NCI-H345 (cell line): ENCODE results near the gene PFN3.
"Not testable (repeated sequence)": the region's sequence is repeated elsewhere in the genome, so short reads cannot be mapped to it uniquely, and the experiment has no call there.

ENCODE experiments used
- DNase-seq: peaks from one replicate; lab custom pipeline; 2025; lab: John Stamatoyannopoulos, UW

Gene PFN3

GRCh38 chr5:177393206-177393765, 7.2 kb downstream of the PFN3 start:
- DNase-seq, result no peak

- peak; percentile 23 for DNase-seq
These were observed 7.7 kb downstream of the PFN3 start for GRCh38 chr5:177392765-177393164.

GRCh38 chr5:177390363-177391300, 9.8 kb downstream of the PFN3 start:
- DNase-seq, result peak; percentile 89

- DNase-seq, result no peak
These were observed 11.0 kb downstream of the PFN3 start for GRCh38 chr5:177389241-177390169.

DNA sequence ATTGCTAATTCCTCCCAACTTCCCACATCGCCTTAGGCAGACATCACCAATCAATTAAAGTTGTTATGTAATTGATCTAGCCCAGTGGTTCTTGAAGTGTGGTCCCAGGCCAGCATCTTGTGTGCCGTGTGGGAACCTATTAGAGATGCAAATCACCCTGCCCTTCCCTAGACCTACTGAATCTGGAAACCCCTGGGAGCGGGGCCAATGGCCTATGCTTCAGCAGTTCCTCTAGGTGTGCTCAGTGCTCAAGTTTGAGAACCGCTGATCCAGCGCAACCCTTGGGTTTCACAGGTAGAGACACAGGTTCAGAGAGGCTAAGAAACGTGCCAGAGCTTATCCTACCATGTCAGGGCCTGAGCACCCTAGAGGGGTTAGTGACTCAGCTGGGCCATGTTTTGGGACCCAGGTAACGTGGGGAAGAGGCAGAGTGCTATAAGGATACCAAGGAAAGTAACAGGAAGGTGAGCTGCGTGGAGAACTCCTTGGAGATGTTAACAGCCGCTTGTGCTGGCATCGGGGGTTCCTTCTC, 11.9 kb downstream of the PFN3 start:
- no peak for DNase-seq

- DNase-seq, result no peak
These were observed 13.1 kb downstream of the PFN3 start for GRCh38 chr5:177387405-177387804.

DNA sequence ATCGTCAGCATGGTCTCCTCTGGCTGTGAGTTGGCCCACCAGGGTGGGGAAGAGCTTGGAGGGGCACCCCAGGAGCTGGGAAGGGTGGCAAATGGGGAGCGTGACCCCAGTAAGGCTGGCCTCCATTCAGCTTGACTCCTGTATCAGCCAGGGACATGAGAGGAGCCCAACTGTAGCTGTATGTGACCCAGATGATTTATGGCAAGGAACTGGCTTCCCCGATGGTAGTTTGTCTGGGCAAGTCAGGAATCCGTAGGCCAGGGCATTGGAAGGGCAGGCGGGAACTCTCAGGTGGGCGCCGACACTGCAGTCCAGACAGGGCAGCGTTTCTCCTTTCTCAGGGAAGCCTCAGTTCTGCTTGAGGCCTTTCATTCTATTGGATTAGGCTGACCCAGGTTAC, 13.9 kb downstream of the PFN3 start:
- no peak for DNase-seq

- no peak for DNase-seq
These were observed 14.7 kb downstream of the PFN3 start for GRCh38 chr5:177385720-177386119.

- no peak for DNase-seq
These were observed 16.3 kb downstream of the PFN3 start, which contains the start of gene SLC34A1 for GRCh38 chr5:177384134-177384533. SLC34A1 (plus strand) TSS chr5:177384434; CDS start chr5:177385742, 1,308 bp downstream.

GRCh38 chr5:177383181-177383580, 17.3 kb downstream of the PFN3 start:
- no peak for DNase-seq

DNA sequence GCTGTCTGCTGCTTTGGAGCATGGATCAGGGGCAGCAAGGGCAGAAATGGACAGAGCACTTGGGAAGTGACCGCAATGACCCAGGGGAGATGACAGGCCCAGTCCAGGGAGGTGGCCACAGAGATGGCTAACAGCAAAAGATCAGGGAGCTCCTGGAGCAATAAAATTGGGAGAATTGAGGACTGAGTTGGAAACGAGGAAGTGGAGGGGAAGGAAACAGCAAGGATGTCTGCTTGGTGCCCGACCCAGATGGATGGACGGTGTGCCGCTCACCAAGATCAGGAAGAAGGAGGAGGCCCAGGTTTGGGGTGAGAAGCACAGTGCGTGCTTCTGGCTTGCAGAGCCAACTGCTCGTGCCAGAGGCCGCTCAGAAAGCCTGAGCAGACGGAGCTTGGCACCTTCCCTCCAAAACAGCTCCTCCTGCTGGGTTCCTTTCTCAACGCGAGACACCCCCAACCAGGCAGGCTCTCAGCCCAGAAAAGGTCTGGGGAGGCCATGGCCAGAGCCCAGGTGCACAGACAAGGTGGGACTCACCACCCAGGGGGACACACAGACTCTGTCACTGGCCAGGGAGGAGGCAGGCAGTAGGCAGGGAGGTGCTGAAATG, 17.9 kb downstream of the PFN3 start:
- DNase-seq, result no peak

- DNase-seq, result no peak
These were observed 19.7 kb downstream of the PFN3 start for GRCh38 chr5:177380805-177381126.

DNA sequence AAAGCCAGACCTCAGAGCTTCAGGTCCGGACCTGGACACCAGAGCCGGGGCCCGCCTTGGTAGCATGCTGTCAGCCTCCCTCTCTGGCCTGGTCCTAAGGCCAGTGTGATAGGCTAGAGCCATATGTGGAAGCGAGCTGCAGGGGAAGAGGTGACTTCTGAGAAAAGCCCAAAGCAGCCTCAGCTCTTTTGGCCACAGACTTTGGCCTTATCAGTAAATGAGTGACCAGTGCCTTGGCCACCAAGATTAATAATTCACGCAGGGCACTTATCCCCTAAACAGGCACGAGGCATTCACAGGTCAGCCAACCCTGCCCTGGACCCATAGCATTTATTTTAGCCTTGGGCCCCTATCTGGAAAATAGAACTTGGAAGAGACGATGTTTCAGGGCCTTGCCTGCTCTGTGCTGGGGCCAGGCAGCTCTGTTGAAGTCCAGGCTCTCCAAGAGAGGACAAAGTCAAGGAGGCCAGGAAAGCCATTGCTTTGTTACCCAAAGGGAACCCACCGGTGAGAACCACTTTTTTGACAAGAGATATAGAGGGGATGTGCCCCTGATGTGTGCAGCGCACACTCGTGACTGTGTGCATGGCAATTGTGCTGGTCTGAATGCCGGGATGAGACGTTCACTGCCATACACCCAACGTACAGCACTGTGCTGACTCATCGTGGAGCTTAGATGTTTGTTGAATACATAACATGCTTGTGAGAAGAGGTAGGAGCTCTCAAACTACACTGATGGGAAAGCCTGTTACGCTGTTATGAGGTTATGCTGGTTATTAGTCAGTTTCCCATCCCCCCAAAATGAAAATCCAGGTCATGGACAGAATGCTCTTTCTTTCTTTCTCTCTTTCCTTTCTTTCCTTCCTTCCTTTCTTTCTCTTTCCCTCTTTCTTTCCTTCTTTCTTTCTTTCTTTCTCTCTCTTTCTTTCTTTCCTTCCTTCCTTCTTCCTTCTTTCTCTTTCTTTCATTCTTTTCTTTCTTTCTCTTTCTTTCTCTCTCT, 21.3 kb downstream of the PFN3 start:
- no peak for DNase-seq

DNA sequence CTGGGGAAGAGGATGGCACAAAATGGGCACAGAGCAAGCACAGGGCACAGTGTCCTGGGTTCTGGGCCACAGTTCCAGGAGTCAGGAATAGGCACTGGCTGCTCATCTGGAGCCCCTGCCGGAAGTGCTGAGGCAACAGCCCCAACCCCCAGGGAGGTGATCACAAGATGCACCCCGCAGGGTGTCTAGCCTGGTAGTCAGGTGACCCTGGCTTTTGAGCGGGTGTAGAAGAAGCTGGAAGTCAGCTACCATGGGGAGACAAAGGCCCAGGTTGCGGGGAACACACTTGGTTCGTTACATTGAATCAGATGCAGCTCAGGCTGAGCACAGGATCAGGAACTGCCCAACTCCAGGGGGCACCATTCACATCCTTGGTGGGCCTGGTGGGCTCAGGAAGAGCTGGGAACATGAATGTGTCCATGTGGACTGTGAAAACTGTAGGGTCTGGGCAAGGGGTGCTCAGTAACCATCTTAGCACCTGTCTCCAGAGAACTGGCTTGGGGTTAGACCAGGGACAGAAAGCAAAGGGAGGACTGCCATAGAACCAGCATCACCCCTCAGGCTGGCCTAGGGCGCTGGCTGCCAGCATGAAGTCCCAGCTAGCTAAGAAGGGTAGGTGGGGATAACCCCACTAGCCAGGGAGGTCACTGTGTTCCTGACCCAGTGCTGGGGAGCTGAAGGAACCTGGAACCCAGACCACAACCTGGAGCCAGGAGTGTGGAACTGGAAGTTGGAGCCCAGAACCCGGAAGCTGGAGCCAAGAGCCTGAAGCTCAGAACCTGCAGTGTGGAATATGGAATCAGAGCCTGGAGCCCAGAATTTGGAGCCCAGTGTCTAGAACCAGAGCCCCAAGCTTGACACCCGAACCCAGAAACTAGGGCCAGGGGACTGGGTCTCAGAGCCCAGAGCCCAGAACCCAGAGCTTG, 22.3 kb downstream of the PFN3 start:
- no peak for DNase-seq

- no peak for DNase-seq
These were observed 24.4 kb downstream of the PFN3 start for GRCh38 chr5:177376107-177376506.

GRCh38 chr5:177375516-177375915, 24.9 kb downstream of the PFN3 start:
- not testable (repeated sequence) for DNase-seq

- no peak for DNase-seq
These were observed 26.2 kb downstream of the PFN3 start for GRCh38 chr5:177374211-177374610.

GRCh38 chr5:177373806-177374205, 26.7 kb downstream of the PFN3 start:
- DNase-seq, result no peak

GRCh38 chr5:177372910-177373309, 27.6 kb downstream of the PFN3 start:
- no peak for DNase-seq
